Lower lobe of right lung (tissue), 2 donors: ENCODE results near the gene AOPEP. TPM values are rescaled to one million over a fixed set of nuclear protein-coding genes. Genes with fewer than 3 reads are reported as not detected.

ENCODE experiments used
- ATAC-seq, 2 donors: fragments of 200-7000 bp; cut with Tn5 transposase; one replicate each; pipeline ENCODE4 v1.9.1; 2020 to 2022; ENCODE audit warnings: mild to moderate bottlenecking in 2 of 2, moderate library complexity in 2 of 2
- DNase-seq: peaks from one replicate; pipeline ENCODE4 v3.0.0-alpha.2; 2020
- H3K27ac ChIP-seq: fragments of 200-600 bp; one replicate; pipeline ENCODE4 v1.8.0; 2022
- H3K27me3 ChIP-seq: fragments of 200-600 bp; one replicate; pipeline ENCODE4 v1.8.0; 2022; ENCODE audit warnings: low read depth
- H3K36me3 ChIP-seq: fragments of 200-600 bp; one replicate; pipeline ENCODE4 v1.8.0; 2022; ENCODE audit warnings: mild to moderate bottlenecking
- H3K4me1 ChIP-seq: fragments of 200-600 bp; one replicate; pipeline ENCODE4 v1.8.0; 2022
- H3K4me3 ChIP-seq: fragments of 200-600 bp; one replicate; pipeline ENCODE4 v1.8.0; 2022; ENCODE audit warnings: mild to moderate bottlenecking
- H3K9me3 ChIP-seq: fragments of 200-600 bp; one replicate; pipeline ENCODE4 v1.8.0; 2022
- CTCF ChIP-seq: fragments of 200-600 bp; IDR thresholded peaks from one replicate; pipeline ENCODE4 v1.8.0; 2022; ENCODE audit warnings: antibody characterized with exemption, mild to moderate bottlenecking
- intact Hi-C: fragments of 100-400 bp; cut with DNase I; formaldehyde crosslinking; loops from one replicate; pipeline ENCODE4 v1.11.0; 2022
- total RNA-seq: library from RNA; stranded (reverse); fragmentation: NEBNext Ultra II Directional; extraction: Animal tissue kit (Norgen Biotek cat#: 25700); gene quantifications from one replicate; pipeline ENCODE4 v1.2.1, GENCODE V29; 2021
- donor health status: DM: no; HTN: yes; CAD: no; lungs with severe emphysema.

Gene AOPEP
- total RNA-seq, 1 donor from 2014 or later: 63.7 TPM

- intact Hi-C loops: no loop called here
- Histone ChIP-seq H3K4me1 (peaks cover 40% of the 10 kb centered on the region), H3K4me3 (no peak overlapping the region), H3K36me3 (no peaks in the 10 kb centered on the region), H3K9me3 (no peaks in the 10 kb centered on the region), H3K27ac (no peak overlapping the region), H3K27me3 (no peaks in the 10 kb centered on the region)
- TF ChIP-seq CTCF: no peak
- no peak for ATAC-seq
- no peak for DNase-seq
Measured at GRCh38 chr9:94802793-94803192, 76.3 kb downstream of the AOPEP start.

GRCh38 chr9:94804316-94804715 is 77.8 kb downstream of the AOPEP start:
- Histone ChIP-seq H3K4me3 (no peak overlapping the region), H3K27ac (no peak overlapping the region), H3K27me3 (no peaks in the 10 kb centered on the region), H3K36me3 (no peaks in the 10 kb centered on the region), H3K9me3 (no peaks in the 10 kb centered on the region), H3K4me1 (peaks cover 40% of the 10 kb centered on the region)
- intact Hi-C loops: no loop called here
- no peak for ATAC-seq
- no peak for TF ChIP-seq CTCF
- no peak for DNase-seq

- Histone ChIP-seq H3K9me3 (no peaks in the 10 kb centered on the region), H3K4me1 (peaks cover 40% of the 10 kb centered on the region), H3K4me3 (no peak overlapping the region), H3K27me3 (no peaks in the 10 kb centered on the region), H3K36me3 (no peaks in the 10 kb centered on the region), H3K27ac (peak overlapping the region; percentile 74)
- no peak for TF ChIP-seq CTCF
- ATAC-seq (peak in 1 of 2 donors; percentile 1), DNase-seq (no peak)
- intact Hi-C loops: no loop called here
Measured at GRCh38 chr9:94805051-94805489, 78.6 kb downstream of the AOPEP start.

GRCh38 chr9:94805585-94805984 is 79.1 kb downstream of the AOPEP start:
- ATAC-seq (peak; percentile 91 to 94), DNase-seq (no peak)
- Histone ChIP-seq H3K4me3 (no peak overlapping the region), H3K9me3 (no peaks in the 10 kb centered on the region), H3K27me3 (no peaks in the 10 kb centered on the region), H3K4me1 (peaks cover 40% of the 10 kb centered on the region), H3K27ac (peak overlapping the region; percentile 81), H3K36me3 (no peaks in the 10 kb centered on the region)
- no peak for TF ChIP-seq CTCF
- intact Hi-C loops: no loop called here

GRCh38 chr9:94806307-94806893 is 79.9 kb downstream of the AOPEP start:
- Histone ChIP-seq H3K4me1 (peaks cover 36% of the 10 kb centered on the region), H3K27ac (peak overlapping the region; percentile 81), H3K36me3 (no peaks in the 10 kb centered on the region), H3K4me3 (no peak overlapping the region), H3K27me3 (no peaks in the 10 kb centered on the region), H3K9me3 (no peaks in the 10 kb centered on the region)
- intact Hi-C loops: no loop called here
- peak in 1 of 2 donors; percentile 39 for ATAC-seq
- DNase-seq: no peak
- TF ChIP-seq CTCF: no peak
